Measurements from ENCODE around the gene ZFAND3.

GRCh38 chr6:37984578-37984977 lies 165.1 kb downstream of the ZFAND3 start:
- TF ChIP-seq CTCF (IDR thresholded peaks at IDR 0.05; ENCODE audit: low read length) = no peak
- no peak for TF ChIP-seq EZH2 (optimal IDR thresholded peaks at IDR 0.05; ENCODE audit: low read depth, low read length)
- TF ChIP-seq EZH2phosphoT487 (IDR thresholded peaks at IDR 0.05; ENCODE audit: low read length) = no peak
